Activated T-cell treated with anti-CD3 and anti-CD28 coated beads, Interleukin-2, amount 50 U/mL, for 48 hours (primary cell): Measurements from ENCODE around the gene UFL1.
"Not testable (repeated sequence)": the region's sequence is repeated elsewhere in the genome, so short reads cannot be mapped to it uniquely, and the experiment has no call there.

Experiments
- DNase-seq, 2 experiments: peaks; one replicate each; pipeline ENCODE4 v3.0.0-alpha.2; 2020

Gene UFL1

DNA sequence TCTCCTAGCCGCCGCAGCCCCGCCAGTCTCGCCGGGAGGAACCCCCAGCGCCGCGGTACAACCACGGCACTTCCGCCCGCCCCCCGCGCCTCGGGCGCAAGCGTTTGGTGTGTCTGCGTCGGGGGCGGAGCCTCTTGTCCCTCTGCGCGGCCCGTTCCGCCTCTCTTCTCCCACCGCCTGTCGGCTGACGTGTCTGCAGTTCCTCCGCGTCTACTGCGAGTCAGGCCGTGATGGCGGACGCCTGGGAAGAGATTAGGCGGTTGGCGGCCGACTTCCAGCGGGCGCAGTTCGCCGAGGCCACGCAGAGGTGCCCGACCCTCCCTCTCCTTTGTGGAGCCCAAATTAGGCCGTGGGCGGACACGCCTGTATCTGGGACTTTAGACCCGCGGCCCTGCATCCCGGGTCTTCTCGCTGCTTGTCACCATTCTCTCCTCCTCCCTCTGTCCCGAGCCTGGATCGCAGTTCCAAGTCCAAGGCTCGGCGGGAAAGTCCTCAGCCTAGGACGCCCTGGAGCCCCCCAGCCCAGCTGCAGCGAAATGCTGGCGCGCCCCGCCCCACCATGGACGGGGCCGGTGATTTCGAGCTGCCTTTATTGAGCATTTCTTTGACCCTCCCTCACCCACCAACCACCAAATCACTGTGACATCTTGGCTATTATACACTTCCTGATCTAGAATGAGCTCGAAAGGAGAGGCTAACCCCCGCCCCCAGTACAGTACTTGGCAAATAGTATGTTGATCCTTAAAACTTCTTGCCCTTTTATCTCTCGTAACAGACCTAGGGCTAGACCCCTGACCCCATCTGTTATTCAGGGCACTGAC, at the start of gene UFL1:
TSS of gene UFL1 (plus strand) at position 163 of the 821 bp plus-strand sequence. CDS start at position 231, 68 bp downstream.
- DNase-seq: peak; percentile 94

GRCh38 chr6:96472291-96472690, 49.3 kb upstream of the UFL1 start:
- not testable (repeated sequence) for DNase-seq

- no peak for DNase-seq
These were observed 42.9 kb upstream of the UFL1 start for GRCh38 chr6:96478695-96479094.

GRCh38 chr6:96491926-96492325, 29.7 kb upstream of the UFL1 start:
- DNase-seq: no peak

GRCh38 chr6:96499781-96500180, 21.8 kb upstream of the UFL1 start:
- DNase-seq: peak in 1 of 2 experiments; percentile 39

GRCh38 chr6:96502915-96503314, 18.7 kb upstream of the UFL1 start:
- DNase-seq: no peak

GRCh38 chr6:96505363-96505762, 16.2 kb upstream of the UFL1 start:
- no peak for DNase-seq

DNA sequence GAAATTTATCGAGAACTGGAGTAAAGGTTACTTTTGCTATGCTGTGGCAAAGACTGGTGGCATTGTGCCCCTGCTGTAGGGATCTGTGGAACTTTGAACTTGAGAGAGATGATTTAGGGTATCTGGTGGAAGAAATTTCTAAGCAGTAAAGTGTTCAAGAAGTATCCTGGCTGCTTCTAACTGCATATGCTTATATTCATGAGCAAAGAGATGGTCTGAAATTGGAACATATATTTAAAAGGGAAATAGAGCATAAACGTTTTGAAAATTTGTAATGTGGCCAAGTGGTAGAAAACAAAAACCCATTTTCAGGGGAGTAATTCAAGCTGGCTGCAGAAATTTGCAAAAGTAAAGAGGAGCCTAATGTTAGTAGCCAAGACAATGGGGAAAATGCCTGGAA, 12.3 kb upstream of the UFL1 start:
- DNase-seq: no peak

DNA sequence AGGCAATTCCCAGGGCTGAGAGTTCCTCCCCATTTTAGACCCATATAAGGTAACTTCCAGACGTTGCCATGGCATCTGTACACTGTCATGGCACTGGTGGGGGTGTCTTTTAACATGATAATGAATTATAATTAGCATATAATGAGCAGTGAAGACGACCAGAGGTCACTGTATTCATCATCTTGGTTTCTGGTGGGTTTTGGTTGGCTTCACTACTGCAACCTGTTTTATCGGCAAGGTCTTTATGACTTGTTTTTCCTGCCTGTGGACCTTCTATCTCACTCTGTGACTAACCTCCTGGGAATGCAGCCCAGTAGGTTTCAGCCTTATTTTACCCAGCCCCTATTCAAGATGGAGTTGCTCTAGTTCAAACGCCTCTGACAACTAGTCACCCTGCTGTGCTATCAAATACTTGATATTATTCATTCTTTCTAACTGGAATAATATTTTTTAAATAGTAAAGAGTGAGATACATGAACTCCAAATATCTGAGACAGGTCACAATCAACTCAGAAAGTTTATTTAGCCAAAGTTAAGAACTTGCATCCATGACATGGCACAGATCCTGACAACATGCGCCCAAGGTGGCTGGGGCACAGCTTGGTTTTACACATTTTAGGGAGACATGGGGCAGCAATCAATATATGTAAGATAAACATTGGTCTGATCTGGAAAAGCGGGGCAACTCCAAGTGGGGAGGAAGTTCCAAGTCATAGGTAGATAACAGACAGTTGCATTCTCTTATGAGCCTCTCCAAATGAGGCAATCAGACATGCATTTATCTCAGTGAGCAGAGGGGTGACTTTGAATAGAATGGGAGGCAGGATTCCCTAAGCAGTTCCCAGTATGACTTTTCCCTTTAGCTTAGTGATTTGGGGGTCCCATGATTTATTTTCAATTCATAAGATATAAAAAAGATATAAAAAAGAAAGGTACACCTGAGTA, 1.2 kb upstream of the UFL1 start:
- no peak for DNase-seq

GRCh38 chr6:96521306-96521643, 331 bp upstream of the UFL1 start:
- no peak for DNase-seq

- no peak for DNase-seq
These were observed 931 bp downstream of the UFL1 start for GRCh38 chr6:96522465-96523009.

GRCh38 chr6:96528193-96528592, 6.6 kb downstream of the UFL1 start:
- DNase-seq: no peak

GRCh38 chr6:96532399-96532798, 10.8 kb downstream of the UFL1 start:
- no peak for DNase-seq

DNA sequence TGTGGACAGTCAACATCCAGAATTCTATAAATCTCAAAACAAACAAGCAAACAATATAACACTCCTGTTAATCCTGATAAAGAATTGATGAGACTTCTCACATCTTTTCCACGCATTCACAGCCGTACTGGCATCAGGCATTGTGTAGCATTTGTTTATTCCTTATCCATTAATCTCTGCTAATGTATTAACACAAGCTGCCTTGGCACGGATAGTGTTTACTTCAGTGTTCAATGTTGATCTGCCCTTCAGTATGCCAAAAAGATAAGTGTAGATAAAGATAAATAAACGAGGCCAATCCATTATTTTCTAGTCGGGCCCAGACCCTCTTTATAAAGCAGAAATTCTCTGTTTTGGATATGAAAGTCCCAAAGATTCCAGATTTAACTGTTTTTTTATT, 16.1 kb downstream of the UFL1 start:
- no peak for DNase-seq

- no peak for DNase-seq
These were observed 21.1 kb downstream of the UFL1 start for GRCh38 chr6:96542702-96543101.

DNA sequence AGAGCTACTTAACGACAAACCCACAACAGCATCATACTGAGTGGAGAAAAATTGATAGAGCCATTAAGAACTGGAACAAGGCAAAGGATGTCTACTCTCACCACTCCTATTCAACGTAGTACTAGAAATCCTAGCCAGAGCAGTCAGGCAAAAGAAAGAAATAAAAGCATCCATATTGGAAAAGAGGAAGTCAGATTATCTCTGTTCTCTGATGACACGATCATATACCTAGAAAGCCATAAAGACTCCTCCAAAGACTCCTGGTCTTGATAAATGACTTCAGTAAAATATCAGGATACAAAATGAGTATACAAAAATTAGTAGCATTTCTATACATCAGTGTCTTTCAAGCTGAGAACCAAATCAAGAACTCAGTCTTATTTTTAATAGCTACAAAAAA, 24.3 kb downstream of the UFL1 start:
- DNase-seq: no peak

GRCh38 chr6:96547654-96548053, 26.0 kb downstream of the UFL1 start:
- no peak for DNase-seq

DNA sequence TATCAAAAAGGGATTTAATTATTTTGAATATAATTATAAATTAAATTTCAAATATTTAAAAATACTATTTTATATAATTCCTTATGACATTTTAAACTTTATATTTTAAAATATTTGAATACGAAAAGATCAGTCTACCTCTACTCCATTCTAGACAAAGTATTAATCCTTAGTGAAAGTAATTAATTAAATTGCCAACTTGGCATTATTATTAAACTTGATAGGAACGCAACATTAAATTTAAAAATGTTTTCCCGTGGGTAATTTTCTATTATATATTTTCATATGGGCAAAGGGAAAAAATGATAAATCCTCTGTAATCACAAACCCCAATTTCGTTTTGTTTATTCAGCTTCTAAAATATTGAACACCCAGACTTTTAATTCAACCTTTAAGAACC, 33.0 kb downstream of the UFL1 start:
- no peak for DNase-seq

DNA sequence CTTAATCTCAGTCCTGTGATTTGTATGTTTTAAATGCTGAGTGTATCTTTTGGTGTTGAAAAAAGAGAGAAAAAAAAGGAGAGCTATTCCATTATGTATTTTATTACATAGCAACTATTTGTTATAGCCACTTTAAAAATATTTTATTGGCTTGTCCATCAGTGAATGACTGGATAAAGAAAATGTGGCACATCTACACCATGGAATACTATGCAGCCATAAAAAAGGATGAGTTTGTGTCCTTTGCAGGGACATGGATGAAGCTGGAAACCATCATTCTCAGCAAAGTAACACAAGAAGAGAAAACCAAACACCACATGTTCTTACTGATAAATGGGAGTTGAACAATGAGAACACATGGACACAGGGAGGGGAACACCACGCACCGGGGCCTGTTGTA, 38.1 kb downstream of the UFL1 start:
- not testable (repeated sequence) for DNase-seq

DNA sequence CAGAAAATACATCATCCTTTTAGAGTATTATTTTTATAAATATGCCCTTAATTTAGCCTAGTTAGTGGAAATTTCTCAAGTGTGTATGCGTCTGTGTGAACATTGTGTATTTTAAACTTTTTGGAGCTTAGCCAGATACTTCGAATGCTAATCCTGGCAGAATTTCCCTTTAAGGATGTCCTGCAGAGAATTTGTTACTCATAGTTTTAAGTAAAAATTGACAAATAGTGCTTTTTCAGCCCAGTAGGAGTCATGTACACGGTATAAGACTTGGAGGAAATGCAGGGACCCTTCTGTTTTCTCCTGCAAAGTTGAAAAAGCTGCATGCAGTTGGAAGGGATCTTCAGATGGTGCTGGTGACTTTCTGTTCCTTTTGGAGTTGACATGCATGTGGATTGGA, 41.3 kb downstream of the UFL1 start, which contains the start of gene FHL5:
TSS of gene FHL5 (plus strand) at position 243 of the 400 bp plus-strand sequence. CDS start 40,486 bp downstream, outside the sequence.
- DNase-seq: no peak

GRCh38 chr6:96563853-96564252, 42.2 kb downstream of the UFL1 start:
- DNase-seq: no peak

GRCh38 chr6:96570053-96570452, 48.4 kb downstream of the UFL1 start:
- no peak for DNase-seq

- DNase-seq: no peak
These were observed 49.9 kb downstream of the UFL1 start for GRCh38 chr6:96571551-96571950.

DNA sequence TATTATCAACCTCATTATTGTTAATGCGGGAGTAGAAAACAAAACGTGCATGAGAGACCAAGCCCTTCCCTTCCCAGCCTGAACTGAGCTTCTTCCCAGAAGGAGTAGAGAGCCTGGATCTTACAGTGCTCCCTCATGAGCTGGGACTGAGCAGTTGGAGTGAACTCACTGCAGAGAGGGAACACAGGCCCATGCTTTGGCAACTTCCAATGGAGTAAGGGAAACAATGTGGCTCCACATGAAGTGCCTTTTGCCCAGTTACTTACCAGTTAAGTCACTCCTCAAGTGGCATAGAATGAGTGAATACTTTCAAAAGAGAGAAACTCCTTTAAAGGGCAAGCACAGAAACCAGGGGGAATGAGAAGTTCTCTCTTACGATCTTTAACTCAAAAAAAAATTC, 53.8 kb downstream of the UFL1 start:
- no peak for DNase-seq
